8988T (cell line): Measurements from ENCODE around the gene PHACTR2.

Experiments
- DNase-seq: peaks from one replicate; pipeline ENCODE4 v3.0.0; 2011

PHACTR2 gene

GRCh38 chr6:143743301-143744166 is 65.8 kb downstream of the PHACTR2 start:
- no peak for DNase-seq

DNA sequence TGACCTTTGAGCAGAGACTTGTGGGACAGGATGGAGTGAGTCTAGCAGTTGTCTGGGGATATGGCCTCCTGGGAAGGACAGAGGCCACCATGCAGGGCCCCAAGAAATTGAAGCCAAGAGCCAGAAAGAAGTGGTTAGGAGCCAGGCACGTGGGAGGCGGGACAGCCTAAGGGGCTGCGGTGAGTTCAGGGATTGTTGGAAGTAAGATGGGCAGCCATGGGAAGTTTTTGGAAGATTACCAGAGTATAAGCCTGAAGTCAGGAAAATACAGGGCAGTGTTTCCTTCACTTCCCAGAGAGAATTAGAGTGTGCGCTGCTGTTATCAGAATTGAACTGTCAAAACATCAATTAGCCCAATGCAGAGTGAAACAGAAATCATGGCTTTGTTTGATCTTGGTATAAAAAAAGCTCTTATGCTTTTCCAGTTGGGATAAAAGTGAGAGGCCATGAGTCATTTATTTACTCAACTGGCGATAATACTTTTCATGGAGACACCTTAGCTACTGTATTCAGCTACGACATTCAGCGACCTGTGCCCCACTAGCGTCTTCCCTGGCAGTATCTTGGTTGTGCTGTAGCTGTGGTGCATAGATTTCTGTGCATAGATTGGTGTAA is 66.9 kb downstream of the PHACTR2 start:
- no peak for DNase-seq

DNA sequence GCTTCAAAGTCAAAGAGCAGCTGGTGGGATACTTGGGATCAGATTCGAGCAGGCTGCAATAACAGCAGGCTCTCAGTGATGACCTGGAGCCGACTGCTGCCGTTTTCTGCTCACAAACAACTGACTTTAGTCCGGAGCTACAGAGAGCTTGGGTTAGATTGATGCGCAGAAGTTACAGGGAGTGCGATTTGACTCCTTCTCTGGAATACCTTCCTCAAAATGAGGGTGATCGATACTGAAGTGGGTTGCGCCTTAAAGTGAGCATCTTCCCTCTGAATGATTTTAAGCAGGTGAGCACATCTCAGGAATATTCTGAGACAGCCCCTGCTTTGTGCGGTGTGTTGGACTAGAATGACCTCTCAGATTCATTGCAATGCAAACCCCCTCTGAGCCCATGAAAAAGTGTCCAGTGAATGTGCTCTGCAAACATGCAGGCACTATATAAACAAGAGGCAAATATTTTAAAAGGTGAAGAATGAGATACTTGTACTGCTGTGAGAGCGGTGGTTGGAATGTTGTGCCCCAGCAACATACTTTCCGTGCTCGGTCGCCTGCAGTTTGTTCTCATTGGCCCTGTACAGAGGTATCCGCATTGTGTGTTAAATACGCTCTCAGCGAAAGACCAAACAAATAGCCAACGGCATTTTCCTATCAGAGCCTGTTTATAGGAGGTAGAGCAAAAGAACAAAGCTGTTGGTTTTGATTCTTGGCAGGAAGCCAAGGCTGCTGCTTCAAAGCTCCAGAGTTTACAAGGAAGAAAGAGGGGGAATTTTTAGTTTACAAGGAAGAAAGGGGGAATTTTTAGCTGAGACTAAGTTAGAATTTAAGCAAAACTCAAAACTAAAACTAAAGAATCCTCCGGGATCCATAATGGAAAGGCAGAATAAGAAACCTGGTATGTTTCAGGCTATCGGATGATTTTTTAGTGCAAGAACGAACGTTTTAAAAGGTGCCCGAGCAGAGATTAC is 67.7 kb downstream of the PHACTR2 start:
- no peak for DNase-seq

GRCh38 chr6:143746202-143747119 is 68.7 kb downstream of the PHACTR2 start:
- DNase-seq, result no peak

DNA sequence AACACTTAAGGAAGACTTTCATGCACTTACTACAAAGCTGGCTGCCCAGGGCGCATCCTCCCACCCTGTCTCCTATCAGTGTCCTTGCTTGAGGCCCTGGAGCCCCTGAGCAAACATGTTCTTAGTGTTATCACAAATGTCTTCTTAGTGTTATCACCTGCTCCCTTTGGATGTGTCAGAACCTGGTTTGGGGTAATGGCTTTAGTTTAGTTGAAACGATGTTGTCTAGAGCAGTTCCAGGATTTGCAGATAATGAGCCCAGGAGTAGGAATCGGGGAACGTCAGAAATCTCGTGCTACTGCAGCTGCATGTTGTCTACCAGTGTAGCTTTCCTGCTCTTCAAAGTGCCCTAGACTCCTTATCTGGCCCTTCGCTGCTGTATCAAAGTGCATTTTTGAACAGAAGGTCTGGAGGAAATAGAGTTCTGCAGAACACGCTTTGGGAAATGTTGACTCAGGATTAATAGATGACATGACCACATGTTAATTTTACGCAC is 69.6 kb downstream of the PHACTR2 start:
- DNase-seq, result no peak

- no peak for DNase-seq
Measured at GRCh38 chr6:143749891-143750290, 72.1 kb downstream of the PHACTR2 start.

GRCh38 chr6:143750877-143751276 is 73.1 kb downstream of the PHACTR2 start:
- no peak for DNase-seq

DNA sequence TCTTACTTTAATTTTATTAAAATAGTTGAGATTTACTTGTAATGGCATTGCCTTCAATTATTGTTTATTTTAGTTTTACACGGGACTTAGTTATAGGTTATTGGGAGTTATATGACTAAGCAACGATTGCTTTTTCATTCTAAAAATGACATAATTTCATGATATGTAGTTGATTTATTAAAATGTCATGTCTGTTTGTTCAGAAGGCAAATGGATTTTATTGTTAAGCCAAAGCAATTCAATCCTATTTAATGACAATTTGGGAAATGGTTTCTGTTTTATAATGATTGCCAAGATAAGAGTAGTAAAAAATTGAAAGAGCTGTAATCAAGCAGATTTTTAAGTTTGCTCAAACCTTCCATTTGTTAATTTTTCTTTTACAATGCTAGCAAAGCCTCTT is 74.7 kb downstream of the PHACTR2 start:
- no peak for DNase-seq

- no peak for DNase-seq
Measured at GRCh38 chr6:143753678-143754077, 75.9 kb downstream of the PHACTR2 start.

GRCh38 chr6:143754204-143754603 is 76.4 kb downstream of the PHACTR2 start:
- no peak for DNase-seq

DNA sequence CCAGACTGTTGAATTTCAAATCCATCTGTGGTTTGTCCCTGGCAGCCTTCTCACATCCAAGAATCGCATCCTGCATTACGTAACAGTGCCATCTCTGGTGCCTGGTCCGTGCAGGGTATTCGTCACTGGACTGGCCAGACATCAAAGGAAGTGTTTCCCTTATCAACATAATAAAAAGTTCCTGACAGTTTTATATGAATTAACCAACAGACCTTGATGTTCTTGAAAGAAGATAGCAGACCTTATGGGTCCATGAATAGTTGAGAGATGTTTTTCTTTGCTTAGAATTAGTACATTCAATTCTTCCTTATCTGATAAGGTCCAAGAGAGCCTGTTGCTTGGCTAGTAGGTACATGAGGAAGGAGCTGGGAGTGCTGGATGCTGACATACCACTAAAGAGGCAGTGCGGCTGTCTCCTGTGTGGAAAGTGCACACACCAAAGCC is 77.6 kb downstream of the PHACTR2 start:
- DNase-seq, result no peak

DNA sequence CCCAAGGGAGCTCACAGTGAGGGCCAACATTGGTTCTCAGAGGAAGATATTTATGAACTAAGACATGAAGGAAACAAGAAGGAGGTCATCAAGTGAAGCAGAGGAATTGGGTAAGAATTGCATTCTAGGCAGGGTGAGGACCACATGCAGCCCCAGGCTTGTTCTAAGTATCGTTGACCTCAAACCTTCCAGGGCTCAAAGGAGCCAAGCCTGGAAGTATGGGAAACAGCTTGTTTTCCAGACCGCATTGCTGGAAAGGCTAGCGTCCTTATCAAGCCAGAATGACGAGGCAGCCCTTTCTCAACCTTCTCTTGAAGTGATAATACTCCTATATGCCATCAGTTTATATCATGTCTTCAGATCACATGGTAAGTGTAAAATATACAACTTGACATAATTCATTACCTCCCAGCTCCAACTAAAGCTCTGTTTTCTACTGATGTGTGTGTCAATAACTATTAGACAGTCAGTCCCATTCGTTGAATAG is 79.6 kb downstream of the PHACTR2 start:
- no peak for DNase-seq

DNA sequence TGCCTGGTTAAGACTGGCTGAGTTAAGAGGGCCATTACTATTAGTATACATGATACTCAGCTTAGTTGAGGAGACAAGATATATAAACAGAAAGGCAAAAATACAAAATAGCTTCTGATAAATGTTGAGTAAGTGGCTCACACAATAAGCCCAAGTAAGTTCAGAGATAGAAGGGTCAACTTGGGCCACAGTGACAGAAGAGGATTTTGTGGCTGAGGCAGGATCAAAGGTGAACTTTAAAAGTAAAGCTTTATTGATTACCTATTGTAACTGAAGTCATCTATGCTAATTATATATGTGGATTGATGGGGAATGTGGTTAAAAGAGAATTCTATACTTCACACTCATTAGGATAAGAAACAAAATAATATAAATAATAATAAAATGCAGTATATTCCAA is 80.8 kb downstream of the PHACTR2 start:
- DNase-seq, result no peak

DNA sequence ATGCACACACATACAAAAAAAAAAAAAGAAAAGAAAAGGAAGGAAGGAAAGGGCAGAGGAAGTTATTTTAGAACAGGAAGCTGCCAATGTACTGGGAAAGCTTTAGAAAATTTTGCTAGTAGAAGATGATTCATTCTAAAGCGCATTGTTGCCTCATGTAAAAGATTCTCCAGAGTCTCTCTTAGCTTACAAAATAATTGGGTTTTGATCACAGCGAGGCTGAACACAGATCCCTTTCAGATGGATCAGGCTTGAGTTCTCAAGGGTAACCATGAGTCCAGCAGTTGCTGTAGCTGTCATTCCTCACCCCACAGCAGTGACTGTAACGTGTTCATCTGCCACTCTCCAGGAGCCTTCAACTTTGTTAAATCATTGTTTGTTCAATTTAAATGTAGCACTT is 81.9 kb downstream of the PHACTR2 start:
- no peak for DNase-seq

GRCh38 chr6:143761074-143761473 is 83.3 kb downstream of the PHACTR2 start:
- DNase-seq, result no peak

DNA sequence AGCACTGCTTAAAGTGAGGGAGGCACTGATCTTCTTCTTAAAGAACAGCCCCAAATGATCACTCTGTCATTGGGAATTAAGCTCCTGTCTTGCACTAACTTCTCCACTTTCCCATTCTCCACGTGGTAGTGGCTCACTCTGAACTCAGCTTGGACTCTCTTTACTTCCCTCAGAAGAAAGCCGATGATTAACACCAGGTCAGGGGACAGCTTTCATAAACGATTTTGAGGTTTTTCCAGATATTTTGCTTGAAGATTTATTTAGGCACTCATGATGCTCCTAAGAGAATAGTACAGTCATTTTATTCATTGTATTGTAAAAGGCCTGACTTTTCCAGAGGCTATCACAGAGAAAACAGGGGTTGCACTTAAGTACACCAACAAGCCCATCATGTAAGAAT is 84.4 kb downstream of the PHACTR2 start:
- DNase-seq, result no peak

- no peak for DNase-seq
Measured at GRCh38 chr6:143765422-143766184, 87.8 kb downstream of the PHACTR2 start.

DNA sequence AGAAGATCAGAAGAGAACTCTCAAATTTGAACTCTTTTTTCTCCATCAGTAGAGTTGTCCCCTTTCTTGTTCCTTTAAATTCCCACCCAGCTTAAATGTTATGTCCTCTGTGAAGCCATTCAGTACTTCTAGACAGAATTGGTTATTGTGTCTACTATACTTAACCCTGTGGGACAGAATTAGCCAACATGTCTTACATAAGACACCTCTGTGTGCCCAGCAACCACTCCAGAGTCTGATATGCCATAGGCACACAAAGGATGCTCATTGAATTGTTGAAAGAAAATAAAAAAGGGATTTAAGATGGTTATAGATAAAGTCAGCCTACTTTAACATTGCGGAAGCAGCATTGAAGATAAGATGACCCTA is 88.4 kb downstream of the PHACTR2 start:
- no peak for DNase-seq

- no peak for DNase-seq
Measured at GRCh38 chr6:143767433-143767832, 89.7 kb downstream of the PHACTR2 start.

DNA sequence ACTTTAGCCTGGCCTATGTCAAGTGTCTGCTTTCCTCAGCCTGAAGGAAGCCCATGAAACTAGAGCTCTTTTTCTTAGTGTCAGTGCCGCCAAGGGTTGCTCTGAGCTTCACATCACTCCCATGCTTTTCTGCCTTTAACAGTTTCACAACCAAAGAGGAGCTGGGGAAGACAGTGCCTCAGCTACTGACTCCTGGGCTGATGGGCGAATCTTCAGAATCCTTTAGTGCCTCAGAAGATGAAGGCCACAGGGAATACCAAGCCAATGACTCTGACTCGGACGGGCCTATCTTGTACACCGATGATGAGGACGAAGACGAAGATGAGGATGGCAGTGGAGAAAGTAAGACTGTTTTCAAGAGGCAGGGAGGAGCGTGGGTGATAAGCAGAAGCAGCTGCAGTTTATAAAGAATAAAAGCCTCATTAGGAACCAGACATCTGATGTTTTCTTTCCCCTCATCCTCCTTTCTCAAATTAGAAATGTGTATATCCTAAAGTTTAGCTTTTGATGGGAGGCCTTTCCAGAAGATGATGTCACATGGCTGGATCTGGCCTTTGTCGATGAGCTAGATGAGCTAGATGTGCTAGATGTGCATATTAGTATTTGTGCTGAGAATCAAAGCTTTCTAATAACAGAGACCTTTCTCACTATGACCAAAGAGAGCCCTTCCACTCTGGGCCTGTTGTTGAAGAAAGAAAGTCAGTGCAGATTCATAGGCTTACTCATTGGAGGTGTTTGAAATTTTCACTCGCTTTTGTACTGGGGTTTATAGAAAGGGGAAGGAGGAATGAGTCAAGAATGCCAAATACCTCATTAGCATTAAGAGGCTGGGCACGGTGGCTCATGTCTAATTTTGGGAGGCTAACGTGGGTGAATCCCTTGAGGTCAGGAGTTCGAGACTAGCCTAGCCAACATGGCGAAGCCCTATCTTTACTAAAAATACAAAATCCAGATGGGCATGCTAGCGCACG is 94.6 kb downstream of the PHACTR2 start:
- no peak for DNase-seq
